A549 (cell line): ENCODE data around the gene PRKG1. TPM values are rescaled to one million over a fixed set of nuclear protein-coding genes. Genes with fewer than 3 reads are reported as not detected.

Source experiments
- ATAC-seq, 2 experiments: fragments of 200-7000 bp in 1 of 2; fragments of >200 bp in 1 of 2; cut with Nextera tagmentation in 1 of 2; cut with Tn5 transposase in 1 of 2; 3 replicates each; pipeline versions ENCODE4 v1.8.0 to v1.9.1; 2018 to 2020; ENCODE audit warnings: mild to moderate bottlenecking in 1 of 2, moderate library complexity in 1 of 2
- CTCF ChIA-PET: fragments of 300-600 bp; sonication (Branson Sonifier 250); formaldehyde crosslinking; extraction: SDS; loops from one replicate; lab custom pipeline; 2021; ENCODE audit warnings: antibody characterized with exemption, inconsistent platforms; lab: Yijun Ruan, JAX
- POLR2A ChIA-PET: fragments of 350-600 bp; formaldehyde crosslinking; extraction: SDS; loops from one replicate; lab custom pipeline; 2021; ENCODE audit warnings: antibody characterized with exemption, inconsistent platforms; lab: Yijun Ruan, JAX
- DNase-seq, 2 experiments: peaks; one replicate each; pipeline versions ENCODE4 v3.0.0 to v3.0.0-alpha.2; 2011 to 2016; ENCODE audit warnings: low read depth in 1 of 2, low spot score in 1 of 2
- FAIRE-seq: peaks from 2 replicates; lab custom pipeline; 2011; peaks lifted over from hg19 to GRCh38; lab: Jason Lieb, UNC
- H3K27ac ChIP-seq, 2 experiments: fragments of >200 bp; sonication (Bioruptor Twin); formaldehyde crosslinking; 3 replicates each; pipeline ENCODE4 v1.5.1; 2016 to 2017
- H3K4me1 ChIP-seq: fragments of >200 bp; sonication (Bioruptor Twin); formaldehyde crosslinking; 3 replicates; pipeline ENCODE4 v1.6.1; 2016
- H3K4me2 ChIP-seq: fragments of >200 bp; sonication (Bioruptor Twin); formaldehyde crosslinking; 3 replicates; pipeline ENCODE4 v1.6.1; 2016
- H3K4me3 ChIP-seq: fragments of >200 bp; sonication (Bioruptor Twin); formaldehyde crosslinking; 3 replicates; pipeline ENCODE4 v1.5.1; 2016
- H3K9me3 ChIP-seq: fragments of >200 bp; sonication (Bioruptor Twin); formaldehyde crosslinking; 3 replicates; pipeline ENCODE4 v1.6.1; 2016
- BCL3 ChIP-seq: fragments of >200 bp; sonication (Bioruptor Twin); formaldehyde crosslinking; IDR thresholded peaks from 3 replicates; pipeline ENCODE4 v1.6.1; 2016
- BHLHE40 ChIP-seq: IDR thresholded peaks from 2 replicates; pipeline ENCODE4 v1.6.1; 2012; ENCODE audit warnings: low read depth, low read length, inconsistent platforms
- CBX2 ChIP-seq: fragments of 200-600 bp; sonication (generic); IDR thresholded peaks from 2 replicates; pipeline ENCODE4 v1.6.1; 2016; ENCODE audit warnings: low read depth, mild to moderate bottlenecking, borderline replicate concordance
- EHMT2 ChIP-seq: fragments of 200-600 bp; sonication (generic); IDR thresholded peaks from 2 replicates; pipeline ENCODE4 v1.6.1; 2016; ENCODE audit warnings: antibody characterized with exemption, low read depth, mild to moderate bottlenecking, moderate library complexity
- FOSB ChIP-seq: fragments of 250-450 bp; sonication (Bioruptor Pico); IDR thresholded peaks from 2 replicates; pipeline ENCODE4 v1.5.0; 2020; ENCODE audit warnings: mild to moderate bottlenecking, moderate library complexity
- FOSL2 ChIP-seq, 2 experiments: fragments of 450-650 bp in 1 of 2; fragments of >200 bp in 1 of 2; sonication (Bioruptor Twin) in 1 of 2; formaldehyde crosslinking; IDR thresholded peaks; 2 replicates each; pipeline versions ENCODE4 v1.5.0 to v1.6.1; 2016 to 2020; ENCODE audit warnings: mild to moderate bottlenecking in 1 of 2, moderate library complexity in 1 of 2
- GATA3 ChIP-seq: IDR thresholded peaks from 2 replicates; pipeline ENCODE4 v1.6.1; 2012; ENCODE audit warnings: borderline replicate concordance
- HMGXB4 ChIP-seq: fragments of 250-450 bp; sonication (Bioruptor Pico); IDR thresholded peaks from 2 replicates; pipeline ENCODE4 v1.5.0; 2021; ENCODE audit warnings: mild to moderate bottlenecking, moderate library complexity, borderline replicate concordance
- JUNB ChIP-seq: fragments of >200 bp; sonication (Bioruptor Twin); formaldehyde crosslinking; IDR thresholded peaks from 2 replicates; pipeline ENCODE4 v1.6.1; 2016
- KDM5A ChIP-seq: fragments of 200-600 bp; sonication (generic); IDR thresholded peaks from 2 replicates; pipeline ENCODE4 v1.6.1; 2016; ENCODE audit warnings: antibody characterized with exemption, mild to moderate bottlenecking
- MAFK ChIP-seq: fragments of 450-650 bp; IDR thresholded peaks from 2 replicates; pipeline ENCODE4 v1.6.1; 2014; ENCODE audit not compliant: partially characterized antibody
- MAX ChIP-seq: IDR thresholded peaks from 2 replicates; pipeline ENCODE4 v1.6.1; 2012
- MAZ ChIP-seq: fragments of 150-350 bp; IDR thresholded peaks from 2 replicates; pipeline ENCODE4 v1.6.1; 2014; ENCODE audit warnings: antibody characterized with exemption, low read depth, low read length, borderline replicate concordance
- NPAS2 ChIP-seq: fragments of 250-450 bp; sonication (Bioruptor Pico); IDR thresholded peaks from 2 replicates; pipeline ENCODE4 v1.8.0; 2022; ENCODE audit warnings: mild to moderate bottlenecking, moderate library complexity, borderline replicate concordance
- RARB ChIP-seq: fragments of 250-450 bp; sonication (Bioruptor Pico); IDR thresholded peaks from 2 replicates; pipeline ENCODE4 v1.8.0; 2021; ENCODE audit warnings: mild to moderate bottlenecking, moderate library complexity
- RCOR1 ChIP-seq: fragments of 150-350 bp; IDR thresholded peaks from 2 replicates; pipeline ENCODE4 v1.6.1; 2014; ENCODE audit warnings: antibody characterized with exemption, low read length, low read depth
- RFX5 ChIP-seq: fragments of 450-650 bp; IDR thresholded peaks from 2 replicates; pipeline ENCODE4 v1.7.1; 2014; ENCODE audit warnings: antibody characterized with exemption, mild to moderate bottlenecking, moderate library complexity
- SMC3 ChIP-seq: fragments of >200 bp; sonication (Bioruptor Twin); formaldehyde crosslinking; IDR thresholded peaks from 3 replicates; pipeline ENCODE4 v1.6.1; 2018; ENCODE audit warnings: inconsistent platforms
- TFCP2L1 ChIP-seq: fragments of 250-450 bp; sonication (Bioruptor Pico); IDR thresholded peaks from 2 replicates; pipeline ENCODE4 v1.5.0; 2021; ENCODE audit warnings: mild to moderate bottlenecking
- USF2 ChIP-seq: fragments of 450-650 bp; IDR thresholded peaks from 2 replicates; pipeline ENCODE4 v1.6.1; 2014; ENCODE audit warnings: antibody characterized with exemption
- ZC3H11A ChIP-seq: fragments of 450-650 bp; IDR thresholded peaks from 2 replicates; pipeline ENCODE4 v1.6.1; 2014; ENCODE audit warnings: antibody characterized with exemption, mild to moderate bottlenecking
- ZNF302 ChIP-seq: fragments of 250-450 bp; sonication (Bioruptor Pico); IDR thresholded peaks from 2 replicates; pipeline ENCODE4 v1.9.0; 2021; ENCODE audit warnings: inconsistent platforms, mild to moderate bottlenecking, moderate library complexity
- WGBS: methylation state at CpG from one replicate; pipeline ENCODE4 v1.1.6; 2017; ENCODE audit errors: missing lambda C conversion rate; 5-methylcytosine and 5-hydroxymethylcytosine counted together
- polyA plus RNA-seq, 4 experiments: library from polyadenylated mRNA; depleted of rRNA in 3 of 4; stranded (reverse); fragments of >200 nt; fragmentation: RNase III in 1 of 4; extraction: RNeasy Plus Mini Kit Qiagen cat#74134 plus additional on column Dnase treatment in 1 of 4; gene quantifications; 2 replicates in 3 of 4; 3 replicates in 1 of 4; pipeline ENCODE4 v1.2.3, GENCODE V29; 2011 to 2017
- TF ChIP-seq, protein P1 (sequence below): fragments of >200 bp; sonication (Bioruptor Twin); formaldehyde crosslinking; IDR thresholded peaks from 3 replicates; pipeline ENCODE4 v1.5.1; 2016

The PRKG1 gene
- polyA plus RNA-seq, 2 of the 4 experiments (the other 2 are of a cell fraction): not detected

DNA sequence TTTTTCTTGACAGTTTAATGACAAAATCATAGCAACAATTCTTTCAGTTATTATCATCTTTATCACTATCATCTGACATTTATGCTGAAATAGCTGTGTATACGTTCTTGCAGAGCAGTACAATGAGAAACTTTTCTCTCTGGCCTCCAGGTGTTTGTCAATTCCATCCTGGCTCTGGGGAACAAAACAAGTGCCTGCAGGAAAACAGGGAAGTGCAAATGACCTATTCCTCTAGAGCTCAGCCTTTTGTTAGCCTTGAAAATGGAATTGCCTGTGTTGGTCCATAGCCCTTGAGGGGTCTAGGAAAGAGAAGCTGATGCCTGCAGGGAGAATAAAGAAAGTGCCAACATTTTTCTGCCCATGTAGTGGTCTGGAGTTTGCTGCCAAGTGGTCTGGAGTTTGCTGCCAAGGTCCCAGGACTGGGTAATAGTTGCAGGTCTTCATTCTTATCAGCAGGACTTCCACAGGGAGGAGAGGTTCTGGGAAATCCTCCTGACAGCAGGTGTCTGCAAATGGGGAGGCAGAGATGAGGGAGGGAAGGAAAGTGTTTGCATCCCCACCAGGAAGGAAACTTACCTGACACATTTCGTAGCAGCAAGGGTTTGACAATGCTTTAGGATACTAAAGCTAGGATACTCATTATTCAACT is 635.2 kb downstream of the PRKG1 start:
- ChIA-PET POLR2A (no interaction called here), CTCF (no interaction called here)
- ATAC-seq (no peak), FAIRE-seq (no peak), DNase-seq (no peak)
- Histone ChIP-seq H3K4me1 (no peaks in the 10 kb centered on the region), H3K27ac (no peak overlapping the region), H3K4me2 (no peak overlapping the region), H3K9me3 (no peaks in the 10 kb centered on the region), H3K4me3 (no peak overlapping the region)
- TF ChIP-seq HMGXB4 (no peak), BCL3 (no peak), MAFK (no peak), TFCP2L1 (CRISPR knock-in tag) (no peak)
- TF ChIP-seq, protein P1, sequence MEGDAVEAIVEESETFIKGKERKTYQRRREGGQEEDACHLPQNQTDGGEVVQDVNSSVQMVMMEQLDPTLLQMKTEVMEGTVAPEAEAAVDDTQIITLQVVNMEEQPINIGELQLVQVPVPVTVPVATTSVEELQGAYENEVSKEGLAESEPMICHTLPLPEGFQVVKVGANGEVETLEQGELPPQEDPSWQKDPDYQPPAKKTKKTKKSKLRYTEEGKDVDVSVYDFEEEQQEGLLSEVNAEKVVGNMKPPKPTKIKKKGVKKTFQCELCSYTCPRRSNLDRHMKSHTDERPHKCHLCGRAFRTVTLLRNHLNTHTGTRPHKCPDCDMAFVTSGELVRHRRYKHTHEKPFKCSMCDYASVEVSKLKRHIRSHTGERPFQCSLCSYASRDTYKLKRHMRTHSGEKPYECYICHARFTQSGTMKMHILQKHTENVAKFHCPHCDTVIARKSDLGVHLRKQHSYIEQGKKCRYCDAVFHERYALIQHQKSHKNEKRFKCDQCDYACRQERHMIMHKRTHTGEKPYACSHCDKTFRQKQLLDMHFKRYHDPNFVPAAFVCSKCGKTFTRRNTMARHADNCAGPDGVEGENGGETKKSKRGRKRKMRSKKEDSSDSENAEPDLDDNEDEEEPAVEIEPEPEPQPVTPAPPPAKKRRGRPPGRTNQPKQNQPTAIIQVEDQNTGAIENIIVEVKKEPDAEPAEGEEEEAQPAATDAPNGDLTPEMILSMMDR: no peak
- 4% methylated on average over 2 of the region's 2 CpGs for WGBS

DNA sequence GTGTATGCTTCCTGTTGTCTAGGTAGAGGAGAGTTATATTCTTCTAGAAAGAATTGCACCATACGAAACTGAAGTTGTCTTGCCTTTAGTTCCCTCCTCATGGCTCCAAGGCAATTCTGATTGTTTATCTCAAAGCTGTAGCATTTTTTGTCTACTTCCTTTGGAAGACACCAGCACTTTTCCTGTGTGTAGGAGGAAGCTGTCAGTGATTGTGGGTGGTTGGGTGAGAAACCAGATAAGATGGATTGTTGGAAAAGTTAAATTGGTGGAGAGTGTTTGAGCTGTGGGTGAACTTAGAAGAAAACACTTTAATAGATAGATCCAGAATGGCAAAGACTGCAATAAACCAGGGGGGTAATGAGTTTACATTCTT is 637.2 kb downstream of the PRKG1 start:
- DNase-seq: no peak
- ChIA-PET POLR2A (no interaction called here), CTCF (no interaction called here)
- FAIRE-seq: no peak
- no peak for ATAC-seq
- Histone ChIP-seq H3K4me1 (no peaks in the 10 kb centered on the region), H3K4me2 (no peak overlapping the region), H3K4me3 (no peak overlapping the region), H3K27ac (no peak overlapping the region), H3K9me3 (no peaks in the 10 kb centered on the region)
- WGBS: 9% methylated on average over 1 of the region's 1 CpG
- TF ChIP-seq FOSL2 (IDR thresholded peaks at IDR 0.05) (no peak), FOSL2 (CRISPR knock-in tag; IDR thresholded peaks at IDR 0.05) (no peak), KDM5A (no peak)

DNA sequence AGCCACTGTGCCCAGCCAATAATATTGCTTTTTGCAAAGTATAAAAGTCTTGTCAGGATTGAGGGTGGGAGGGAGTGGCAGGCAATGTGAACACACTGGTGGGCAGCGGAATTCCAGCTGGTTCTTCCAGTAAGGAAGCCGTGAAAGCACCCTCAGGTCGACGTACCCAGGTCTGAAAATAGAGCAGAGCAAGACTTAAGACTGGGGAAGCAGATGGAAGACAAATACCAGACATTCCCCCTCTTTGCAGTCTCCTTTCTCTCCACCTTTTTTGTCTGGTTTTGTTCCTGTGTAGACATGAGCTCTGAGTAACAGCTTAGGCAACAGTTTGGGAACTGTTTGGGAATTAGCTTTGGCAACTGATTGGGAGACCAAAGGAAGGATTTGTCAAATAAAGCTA is 642.7 kb downstream of the PRKG1 start:
- 15% methylated on average over 4 of the region's 4 CpGs for WGBS
- Histone ChIP-seq H3K27ac (no peak overlapping the region), H3K9me3 (no peaks in the 10 kb centered on the region), H3K4me3 (no peak overlapping the region), H3K4me1 (no peaks in the 10 kb centered on the region), H3K4me2 (no peak overlapping the region)
- DNase-seq (no peak), FAIRE-seq (no peak), ATAC-seq (no peak)
- TF ChIP-seq MAZ (no peak), JUNB (no peak), RFX5 (no peak), NPAS2 (no peak), ZNF302 (CRISPR knock-in tag) (no peak), EHMT2 (no peak), MAX (no peak), BHLHE40 (no peak), SMC3 (no peak), GATA3 (no peak), RCOR1 (no peak), FOSB (CRISPR knock-in tag) (no peak), ZC3H11A (no peak), USF2 (no peak), CBX2 (no peak), RARB (CRISPR knock-in tag) (no peak)
- TF ChIP-seq, protein P1: no peak
- ChIA-PET CTCF (interaction anchor here (0.8 kb wide), 1 partner anchor 32 kb away, joined by 3 read pairs; no protein-coding TSS in a partner anchor), POLR2A (no interaction called here)
